Ramos (cell line): ENCODE results near the gene APOL1.
"Not testable (repeated sequence)": the region's sequence is repeated elsewhere in the genome, so short reads cannot be mapped to it uniquely, and the experiment has no call there.

Experiments used
- in situ Hi-C: fragments of 300-500 bp; cut with MboI; formaldehyde crosslinking; loops from one replicate; pipeline ENCODE4 v1.14.3; 2022; ENCODE audit warnings: low sequenced_read_pairs; ENCODE audit not compliant: unreplicated experiment

Gene APOL1

GRCh38 chr22:36289948-36290371 lies 37.0 kb downstream of the APOL1 start:
- in situ Hi-C loops: not testable (repeated sequence)

GRCh38 chr22:36290391-36291075 lies 37.6 kb downstream of the APOL1 start:
- in situ Hi-C loops: not testable (repeated sequence)

DNA sequence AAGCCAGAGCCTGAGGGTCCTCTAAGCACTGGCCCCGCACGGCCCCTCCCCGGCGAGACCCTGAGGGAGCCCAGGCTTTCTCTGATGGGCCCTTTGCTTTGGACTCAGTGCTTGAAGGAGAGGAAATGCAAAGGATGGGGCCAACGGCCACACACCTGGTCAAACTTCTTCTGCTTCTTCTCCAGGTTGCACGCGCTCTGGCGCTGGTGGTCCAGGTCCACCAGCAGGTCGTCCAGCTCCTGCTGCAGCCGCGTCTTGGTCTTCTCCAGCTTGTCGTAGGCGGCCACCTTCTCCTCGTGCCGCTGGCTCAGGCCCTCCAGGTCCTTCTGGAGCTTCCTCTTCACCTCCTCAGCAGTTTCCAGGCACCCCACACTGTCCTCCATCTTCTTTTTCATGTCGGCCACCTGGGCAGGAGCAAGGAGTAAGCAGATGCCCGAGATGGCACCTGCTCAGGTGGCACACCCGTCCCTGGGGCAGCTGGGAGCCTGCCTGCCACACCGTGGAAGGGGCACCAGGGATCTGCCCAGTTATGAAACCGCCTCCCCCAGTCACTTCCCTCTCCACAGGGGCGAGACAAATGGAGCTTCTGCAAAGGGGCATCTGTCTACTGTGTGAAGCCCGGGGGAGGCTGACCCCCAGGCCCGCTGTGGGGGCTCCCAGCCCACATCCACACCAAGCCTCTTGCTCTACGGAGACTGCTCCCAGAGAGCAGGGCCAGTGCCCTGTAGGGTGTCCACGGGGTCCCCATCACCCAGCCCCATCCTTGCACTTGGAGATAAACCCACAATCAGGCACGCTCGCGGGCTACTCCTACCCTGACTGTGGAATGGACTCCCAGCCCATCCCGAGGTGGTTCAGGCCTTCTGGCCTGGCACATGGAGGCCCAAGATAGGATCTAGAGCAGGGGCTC lies 39.2 kb downstream of the APOL1 start:
- in situ Hi-C loops: no loop called here

DNA sequence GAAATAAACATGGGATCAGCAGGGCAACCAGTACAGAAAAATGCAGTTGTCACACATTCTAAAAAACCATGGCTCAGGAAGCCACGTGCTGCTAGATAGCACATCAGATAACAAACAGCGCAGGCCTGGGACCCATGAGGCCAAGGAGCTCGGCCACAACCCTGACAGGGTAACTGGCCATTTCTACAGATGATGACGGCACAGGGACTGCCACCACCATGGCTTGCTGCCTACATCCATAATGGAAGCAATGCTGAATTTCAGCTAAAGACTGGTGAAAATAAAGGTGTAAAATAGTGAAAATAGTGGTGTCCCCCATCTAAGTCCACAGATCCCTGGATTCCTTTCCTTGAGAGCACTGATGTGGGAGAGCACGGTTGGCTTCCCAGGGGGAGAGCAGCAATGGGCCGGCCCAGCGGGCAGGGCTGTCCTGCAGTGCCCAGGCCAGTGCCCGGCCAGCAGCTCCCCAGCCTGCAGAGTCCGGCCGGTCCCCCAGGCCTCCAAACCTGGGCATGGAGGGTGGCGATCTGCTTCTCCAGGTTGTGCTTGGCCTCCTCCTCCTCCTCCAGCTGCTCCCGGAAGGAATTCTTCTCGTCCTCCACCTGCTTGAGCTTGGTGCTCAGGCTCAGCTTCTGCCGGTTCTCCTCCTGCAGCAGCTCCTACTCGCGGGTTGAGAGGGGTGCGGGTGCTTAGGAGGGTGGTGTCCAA lies 40.0 kb downstream of the APOL1 start:
- in situ Hi-C loops: no loop called here

GRCh38 chr22:36293606-36294292 lies 40.8 kb downstream of the APOL1 start:
- in situ Hi-C loops: no loop called here

DNA sequence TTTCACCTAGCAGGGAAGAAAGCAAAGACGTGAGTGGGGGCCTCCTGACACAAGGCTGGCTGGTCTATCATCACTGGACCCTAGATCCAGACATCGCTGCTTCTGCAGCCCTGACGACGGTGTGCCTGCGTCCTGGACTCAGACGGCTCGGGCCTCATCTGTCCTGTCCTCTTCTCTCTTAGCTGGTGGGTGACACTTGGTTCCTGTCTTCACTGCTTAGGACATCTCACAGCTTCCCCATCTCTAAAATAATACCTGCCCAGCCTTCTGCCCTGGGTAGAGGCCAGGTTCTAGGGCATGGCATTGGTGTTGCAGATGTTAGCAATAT lies 41.3 kb downstream of the APOL1 start:
- in situ Hi-C loops: no loop called here

GRCh38 chr22:36294801-36295200 lies 41.9 kb downstream of the APOL1 start:
- in situ Hi-C loops: no loop called here

DNA sequence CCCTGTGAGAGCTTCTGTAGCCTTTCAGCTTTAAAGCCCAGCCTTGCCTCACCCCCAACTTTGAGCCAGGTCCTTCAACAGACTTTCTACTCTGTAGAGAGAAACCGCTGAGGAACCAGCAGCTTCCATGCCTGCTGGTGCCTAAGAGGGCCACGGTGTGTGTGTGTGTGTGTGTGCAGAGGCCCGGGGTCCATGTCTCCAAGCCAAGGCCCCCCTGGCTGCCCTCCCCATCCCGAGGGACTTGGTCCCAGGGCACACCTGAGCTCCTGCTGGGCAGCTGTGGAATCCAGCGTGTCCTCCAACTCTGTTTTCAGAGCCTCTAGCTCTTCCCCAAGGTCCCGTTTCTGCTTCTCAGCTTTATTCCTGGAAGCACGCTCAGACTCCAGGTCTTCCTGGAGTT lies 42.3 kb downstream of the APOL1 start:
- in situ Hi-C loops: no loop called here

DNA sequence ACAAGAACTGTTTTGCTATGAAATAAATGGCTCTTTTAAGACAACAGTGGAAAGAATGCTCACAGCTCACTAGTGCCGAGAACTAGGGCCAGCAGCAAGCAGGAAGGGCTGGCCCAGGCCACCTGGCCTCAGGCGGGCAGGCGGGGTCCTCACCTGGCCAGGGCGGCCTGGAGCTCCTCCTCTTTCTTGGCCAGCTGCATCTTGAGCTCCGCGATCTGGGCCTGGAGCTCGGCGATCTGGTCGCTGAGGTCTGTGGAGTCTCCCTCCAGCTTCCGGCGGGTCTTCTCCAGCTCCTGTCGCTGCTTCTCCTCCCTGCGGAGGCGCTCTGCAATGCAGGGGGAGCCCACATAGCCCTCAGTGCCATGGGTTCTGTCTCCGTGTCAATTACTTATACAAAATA lies 43.8 kb downstream of the APOL1 start:
- in situ Hi-C loops: no loop called here

GRCh38 chr22:36297568-36297967 lies 44.6 kb downstream of the APOL1 start:
- in situ Hi-C loops: no loop called here

GRCh38 chr22:36298118-36298517 lies 45.2 kb downstream of the APOL1 start:
- in situ Hi-C loops: no loop called here

GRCh38 chr22:36298601-36299000 lies 45.7 kb downstream of the APOL1 start:
- in situ Hi-C loops: no loop called here

DNA sequence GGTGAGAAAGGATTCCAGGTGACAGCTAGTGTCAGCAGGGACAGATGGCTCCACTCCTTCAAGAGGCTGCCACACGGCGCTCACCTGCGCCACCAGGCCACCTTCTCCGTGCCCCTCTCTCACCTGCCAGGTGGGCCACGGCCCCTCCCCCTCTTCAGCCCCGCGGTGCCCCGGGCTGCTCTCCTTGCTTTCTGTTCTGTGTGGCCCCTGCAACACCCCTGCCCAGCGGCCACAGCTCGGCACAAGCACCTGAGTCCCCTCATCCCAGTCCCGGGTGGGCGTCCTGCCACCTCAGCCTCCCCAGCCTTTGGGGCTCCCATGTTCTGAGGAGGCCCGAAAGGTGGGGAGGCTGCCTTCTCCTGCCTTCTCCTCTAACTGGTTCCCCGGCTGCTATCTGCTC lies 46.4 kb downstream of the APOL1 start:
- in situ Hi-C loops: no loop called here

DNA sequence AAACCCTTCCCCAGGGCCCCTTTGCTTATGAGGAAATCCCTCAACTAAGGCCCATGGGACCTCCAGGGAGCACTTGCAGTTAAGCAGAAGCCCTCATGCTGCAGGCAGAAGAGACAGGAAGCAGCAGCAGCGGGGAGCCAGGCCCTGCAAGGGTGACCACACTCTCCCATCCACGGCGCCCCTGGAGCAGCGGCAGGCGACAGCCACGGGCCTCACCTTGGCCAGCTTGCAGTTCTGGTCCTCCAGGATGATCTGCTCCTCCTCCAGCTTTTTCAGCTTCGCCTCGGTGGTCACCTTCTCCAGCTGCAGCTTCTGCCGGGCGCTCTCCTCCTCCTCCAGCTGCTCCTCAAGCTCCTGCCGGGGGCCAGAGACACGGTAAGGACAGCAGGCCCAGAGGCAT lies 47.0 kb downstream of the APOL1 start:
- in situ Hi-C loops: no loop called here

DNA sequence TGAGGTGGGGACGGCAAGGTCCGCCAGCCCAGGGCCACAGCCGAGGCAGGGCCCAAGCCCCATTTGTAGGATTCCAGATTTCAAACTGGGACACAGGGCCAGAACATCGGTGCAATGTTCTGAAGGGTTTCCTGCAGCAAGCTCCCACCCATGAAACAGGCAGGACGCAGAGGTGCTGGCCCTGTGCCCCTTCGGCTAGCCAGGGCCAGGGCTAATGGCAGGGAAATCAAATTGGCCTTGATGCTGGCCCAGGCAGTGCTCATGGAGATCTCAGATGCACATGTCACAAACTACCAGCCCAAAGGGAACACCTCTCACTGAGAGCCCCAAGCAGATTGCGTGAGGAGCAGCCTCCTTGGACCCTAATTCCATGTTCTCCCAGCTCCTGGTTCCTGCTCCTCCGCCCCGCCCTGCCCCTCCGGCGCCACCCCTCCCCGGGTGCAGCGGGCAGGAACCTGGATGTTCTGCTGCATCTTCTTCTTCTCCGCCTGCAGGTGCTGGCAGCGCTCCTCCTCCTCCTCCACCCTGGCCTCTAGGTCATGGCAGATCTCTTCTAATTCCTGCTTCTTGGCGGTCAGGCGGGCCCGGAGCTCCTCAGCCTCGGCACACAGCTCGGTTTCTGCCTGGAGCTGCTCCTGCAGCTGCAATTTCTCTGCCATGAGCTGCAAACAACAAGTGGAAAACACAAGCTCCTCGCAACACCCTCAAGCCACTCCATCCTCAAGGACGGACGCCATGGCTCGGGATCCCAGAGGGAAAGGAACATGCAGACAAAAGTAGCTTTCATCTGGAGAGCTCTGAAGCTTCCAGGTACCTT lies 47.7 kb downstream of the APOL1 start:
- in situ Hi-C loops: no loop called here

GRCh38 chr22:36301384-36301828 lies 48.5 kb downstream of the APOL1 start:
- in situ Hi-C loops: no loop called here

DNA sequence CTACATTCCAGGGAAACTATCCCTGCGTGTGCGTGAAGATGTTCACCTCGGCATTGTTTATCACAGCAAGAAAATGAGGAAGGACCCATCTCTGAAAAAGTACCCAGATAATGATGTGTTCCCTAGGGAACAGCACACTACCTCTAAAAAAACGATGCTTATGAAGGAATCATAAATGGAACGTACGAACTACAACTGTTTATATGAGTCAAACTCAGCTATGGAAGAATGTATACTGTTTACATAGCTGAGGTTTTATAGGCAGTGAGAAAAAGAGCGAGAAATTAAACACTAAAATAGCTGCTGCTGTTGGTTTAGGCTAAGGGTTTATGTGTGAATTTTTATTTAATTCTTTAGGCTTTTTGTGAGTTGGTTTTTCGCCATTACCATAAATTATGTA lies 48.9 kb downstream of the APOL1 start:
- in situ Hi-C loops: no loop called here

- in situ Hi-C loops: no loop called here
Measured at GRCh38 chr22:36302439-36303114, 49.6 kb downstream of the APOL1 start.

- in situ Hi-C loops: no loop called here
Measured at GRCh38 chr22:36303115-36303467, 50.2 kb downstream of the APOL1 start.
